ENCODE measurements around the gene CHAF1A. TPM values are rescaled to one million over a fixed set of nuclear protein-coding genes. Genes with fewer than 3 reads are reported as not detected.

The CHAF1A gene
- total and polyA plus RNA-seq, 2 experiments from 2014 or later, result 113 to 125 TPM

GRCh38 chr19:4454747-4455718 is 52.6 kb downstream of the CHAF1A start:
- peaks cover 28% of the 10 kb centered on the region for H3K27me3 Mint-ChIP-seq (ENCODE audit: insufficient read depth, low read depth, poor library complexity)
- Histone ChIP-seq H3K79me2 (replicated peaks; ENCODE audit: insufficient read depth) (0 out of 2 replicates have a peak, but pooled peaks cover 4% of the 10 kb centered on the region), H3K27ac (ENCODE audit: low read depth) (no peak overlapping the region), H3K4me2 (no peak overlapping the region), H3K9me2 (ENCODE audit: insufficient read depth) (no peaks in the 10 kb centered on the region), H3K27me3 (ENCODE audit: insufficient read depth) (no peaks in the 10 kb centered on the region), H3K4me3 (no peak overlapping the region), H4K20me1 (replicated peaks; ENCODE audit: insufficient read depth) (peaks cover 4% of the 10 kb centered on the region), H3K4me1 (ENCODE audit: insufficient read depth) (peaks cover 12% of the 10 kb centered on the region), H3K36me3 (ENCODE audit: insufficient read depth) (no peaks in the 10 kb centered on the region), H3F3A (replicated peaks; ENCODE audit: low read depth) (no peaks in the 10 kb centered on the region), H2AFZ (no peak overlapping the region)
- H3K9me3 Mint-ChIP-seq, result no peaks in the 10 kb centered on the region; the same call in 2 of the 3 replicates
- H3K36me3 Mint-ChIP-seq (ENCODE audit: low read depth), result peaks cover 14% of the 10 kb centered on the region; the same call in 2 of the 3 replicates
- ATAC-seq (no peak), DNase-seq (ENCODE audit: low spot score) (no peak)
- no peak overlapping the region for H3K27ac Mint-ChIP-seq
- H3K4me3 Mint-ChIP-seq, result no peak overlapping the region
- peaks cover 11% of the 10 kb centered on the region for H3K4me1 Mint-ChIP-seq
- TF ChIP-seq JUNB (IDR thresholded peaks at IDR 0.05; ENCODE audit: unreplicated experiment) (no peak), ZNF462 (CRISPR knock-in tag; IDR thresholded peaks at IDR 0.05) (no peak), POLR2AphosphoS5 (IDR thresholded peaks at IDR 0.05; ENCODE audit: low read depth) (no peak), CREB1 (CRISPR knock-in tag; IDR thresholded peaks at IDR 0.05; ENCODE audit: low read depth) (no peak), STAT1 (IDR thresholded peaks at IDR 0.05; ENCODE audit: unreplicated experiment) (no peak), ZNF331 (CRISPR knock-in tag; IDR thresholded peaks at IDR 0.05; ENCODE audit: low read depth) (no peak), NANOG (IDR thresholded peaks at IDR 0.05; ENCODE audit: borderline replicate concordance) (no peak), EZH2phosphoT487 (IDR thresholded peaks at IDR 0.05; ENCODE audit: unreplicated experiment) (no peak), REST (IDR thresholded peaks at IDR 0.05; ENCODE audit: unreplicated experiment) (no peak), ZNF114 (CRISPR knock-in tag; IDR thresholded peaks at IDR 0.05) (no peak), EZH2 (IDR thresholded peaks at IDR 0.05; ENCODE audit: low read depth, unreplicated experiment) (no peak)
- TF ChIP-seq, protein P1, sequence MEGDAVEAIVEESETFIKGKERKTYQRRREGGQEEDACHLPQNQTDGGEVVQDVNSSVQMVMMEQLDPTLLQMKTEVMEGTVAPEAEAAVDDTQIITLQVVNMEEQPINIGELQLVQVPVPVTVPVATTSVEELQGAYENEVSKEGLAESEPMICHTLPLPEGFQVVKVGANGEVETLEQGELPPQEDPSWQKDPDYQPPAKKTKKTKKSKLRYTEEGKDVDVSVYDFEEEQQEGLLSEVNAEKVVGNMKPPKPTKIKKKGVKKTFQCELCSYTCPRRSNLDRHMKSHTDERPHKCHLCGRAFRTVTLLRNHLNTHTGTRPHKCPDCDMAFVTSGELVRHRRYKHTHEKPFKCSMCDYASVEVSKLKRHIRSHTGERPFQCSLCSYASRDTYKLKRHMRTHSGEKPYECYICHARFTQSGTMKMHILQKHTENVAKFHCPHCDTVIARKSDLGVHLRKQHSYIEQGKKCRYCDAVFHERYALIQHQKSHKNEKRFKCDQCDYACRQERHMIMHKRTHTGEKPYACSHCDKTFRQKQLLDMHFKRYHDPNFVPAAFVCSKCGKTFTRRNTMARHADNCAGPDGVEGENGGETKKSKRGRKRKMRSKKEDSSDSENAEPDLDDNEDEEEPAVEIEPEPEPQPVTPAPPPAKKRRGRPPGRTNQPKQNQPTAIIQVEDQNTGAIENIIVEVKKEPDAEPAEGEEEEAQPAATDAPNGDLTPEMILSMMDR (conservative IDR thresholded peaks at IDR 0.05; ENCODE audit: low read depth in 2 of 2), result no peak
- TF ChIP-seq, protein P2, sequence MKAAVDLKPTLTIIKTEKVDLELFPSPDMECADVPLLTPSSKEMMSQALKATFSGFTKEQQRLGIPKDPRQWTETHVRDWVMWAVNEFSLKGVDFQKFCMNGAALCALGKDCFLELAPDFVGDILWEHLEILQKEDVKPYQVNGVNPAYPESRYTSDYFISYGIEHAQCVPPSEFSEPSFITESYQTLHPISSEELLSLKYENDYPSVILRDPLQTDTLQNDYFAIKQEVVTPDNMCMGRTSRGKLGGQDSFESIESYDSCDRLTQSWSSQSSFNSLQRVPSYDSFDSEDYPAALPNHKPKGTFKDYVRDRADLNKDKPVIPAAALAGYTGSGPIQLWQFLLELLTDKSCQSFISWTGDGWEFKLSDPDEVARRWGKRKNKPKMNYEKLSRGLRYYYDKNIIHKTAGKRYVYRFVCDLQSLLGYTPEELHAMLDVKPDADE (IDR thresholded peaks at IDR 0.05), result no peak

Data from GM23338 (cell line).